ENCODE data around the gene CASP4.

The CASP4 gene

DNA sequence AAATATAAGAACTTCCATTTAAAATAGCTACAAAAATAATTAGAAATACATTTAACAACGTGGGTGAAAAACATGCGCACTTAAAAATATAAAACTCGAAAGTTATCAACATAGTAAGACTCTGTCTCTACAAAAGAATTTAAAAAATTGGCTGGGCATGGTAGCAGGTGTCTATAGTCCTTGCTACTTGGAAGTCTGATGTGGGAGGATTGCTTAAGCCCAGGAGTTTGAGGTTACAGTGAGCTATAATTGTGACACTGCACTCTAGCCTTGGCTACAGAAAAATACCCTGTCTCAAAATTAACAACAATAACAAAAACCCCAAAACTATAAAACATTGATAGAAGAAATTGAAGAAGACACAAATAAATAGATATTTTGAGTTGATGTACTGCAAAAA is 56.3 kb downstream of the CASP4 start:
- H3K36me3 Mint-ChIP-seq (ENCODE audit: low read depth), result no peaks in the 10 kb centered on the region
- H3K9me3 Mint-ChIP-seq, result no peaks in the 10 kb centered on the region
- H3K4me3 Mint-ChIP-seq, result no peak overlapping the region
- no peak for DNase-seq
- no peak overlapping the region for H3K27ac Mint-ChIP-seq
- H3K27me3 Mint-ChIP-seq (ENCODE audit: low read depth, poor library complexity), result peaks cover 4% of the 10 kb centered on the region
- TF ChIP-seq, protein P1, sequence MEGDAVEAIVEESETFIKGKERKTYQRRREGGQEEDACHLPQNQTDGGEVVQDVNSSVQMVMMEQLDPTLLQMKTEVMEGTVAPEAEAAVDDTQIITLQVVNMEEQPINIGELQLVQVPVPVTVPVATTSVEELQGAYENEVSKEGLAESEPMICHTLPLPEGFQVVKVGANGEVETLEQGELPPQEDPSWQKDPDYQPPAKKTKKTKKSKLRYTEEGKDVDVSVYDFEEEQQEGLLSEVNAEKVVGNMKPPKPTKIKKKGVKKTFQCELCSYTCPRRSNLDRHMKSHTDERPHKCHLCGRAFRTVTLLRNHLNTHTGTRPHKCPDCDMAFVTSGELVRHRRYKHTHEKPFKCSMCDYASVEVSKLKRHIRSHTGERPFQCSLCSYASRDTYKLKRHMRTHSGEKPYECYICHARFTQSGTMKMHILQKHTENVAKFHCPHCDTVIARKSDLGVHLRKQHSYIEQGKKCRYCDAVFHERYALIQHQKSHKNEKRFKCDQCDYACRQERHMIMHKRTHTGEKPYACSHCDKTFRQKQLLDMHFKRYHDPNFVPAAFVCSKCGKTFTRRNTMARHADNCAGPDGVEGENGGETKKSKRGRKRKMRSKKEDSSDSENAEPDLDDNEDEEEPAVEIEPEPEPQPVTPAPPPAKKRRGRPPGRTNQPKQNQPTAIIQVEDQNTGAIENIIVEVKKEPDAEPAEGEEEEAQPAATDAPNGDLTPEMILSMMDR (IDR thresholded peaks at IDR 0.05), result no peak
- no peaks in the 10 kb centered on the region for H3K4me1 Mint-ChIP-seq

DNA sequence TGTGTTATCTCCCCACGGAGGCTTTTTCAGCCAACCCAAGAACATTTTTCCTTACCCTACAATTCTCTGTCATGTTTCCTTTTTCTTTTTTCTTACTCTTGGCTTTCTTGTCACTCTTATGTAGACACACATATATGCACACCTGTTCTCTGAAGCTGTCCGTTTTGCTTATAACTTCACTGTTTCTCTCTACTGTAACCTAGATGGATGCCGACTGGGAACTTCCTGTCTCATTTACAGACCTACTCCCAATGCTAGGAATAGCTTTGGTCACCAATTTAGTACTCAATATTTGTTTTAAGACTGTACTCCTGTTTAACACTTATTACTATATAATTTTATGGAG is 60.2 kb downstream of the CASP4 start:
- no peaks in the 10 kb centered on the region for H3K4me1 Mint-ChIP-seq
- no peak overlapping the region for H3K4me3 Mint-ChIP-seq

DNA sequence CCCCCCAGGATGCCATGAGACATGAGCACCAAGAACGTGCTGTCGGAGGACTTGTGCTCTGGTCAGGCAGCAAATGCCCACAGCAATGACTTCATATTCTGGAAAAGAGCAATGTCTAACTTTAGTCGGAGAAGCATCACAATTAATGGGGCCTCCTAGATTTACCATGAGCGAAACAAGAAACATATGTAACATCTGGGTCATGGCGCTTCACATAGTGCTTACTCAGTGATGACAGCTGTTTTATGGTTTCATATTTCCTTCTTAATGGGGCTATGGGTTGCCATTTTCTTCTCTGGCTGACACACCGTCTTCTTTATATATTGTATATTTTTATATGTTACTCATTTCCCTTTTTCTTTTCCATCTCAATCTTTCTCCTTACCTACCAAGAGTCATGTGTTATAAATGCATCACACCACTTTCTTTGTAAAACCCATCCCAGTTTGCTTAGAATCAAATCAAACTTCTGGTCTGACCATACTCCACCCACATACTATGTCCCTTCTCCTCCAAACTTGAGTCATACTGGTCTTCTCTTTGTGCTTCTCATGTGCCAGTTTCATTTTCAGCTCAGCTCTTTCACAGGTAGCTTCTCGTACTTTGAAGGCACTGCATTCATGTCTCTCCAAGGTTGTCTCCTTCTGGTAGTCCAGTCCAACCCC is 60.7 kb downstream of the CASP4 start:
- Mint-ChIP-seq H3K27me3 (ENCODE audit: low read depth, poor library complexity) (no peaks in the 10 kb centered on the region), H3K36me3 (ENCODE audit: low read depth) (no peaks in the 10 kb centered on the region), H3K4me3 (no peak overlapping the region), H3K4me1 (no peaks in the 10 kb centered on the region), H3K27ac (no peak overlapping the region), H3K9me3 (no peaks in the 10 kb centered on the region)
- DNase-seq, result no peak
- TF ChIP-seq, protein P1 (IDR thresholded peaks at IDR 0.05), result no peak

More for the DNA sequence above, 60.2 kb downstream of the CASP4 start:
- no peaks in the 10 kb centered on the region for H3K36me3 Mint-ChIP-seq (ENCODE audit: low read depth)
- TF ChIP-seq, protein P1 (IDR thresholded peaks at IDR 0.05), result no peak
- H3K27me3 Mint-ChIP-seq (ENCODE audit: low read depth, poor library complexity), result no peaks in the 10 kb centered on the region
- no peak for DNase-seq
- H3K9me3 Mint-ChIP-seq, result no peaks in the 10 kb centered on the region
- no peak overlapping the region for H3K27ac Mint-ChIP-seq

DNA sequence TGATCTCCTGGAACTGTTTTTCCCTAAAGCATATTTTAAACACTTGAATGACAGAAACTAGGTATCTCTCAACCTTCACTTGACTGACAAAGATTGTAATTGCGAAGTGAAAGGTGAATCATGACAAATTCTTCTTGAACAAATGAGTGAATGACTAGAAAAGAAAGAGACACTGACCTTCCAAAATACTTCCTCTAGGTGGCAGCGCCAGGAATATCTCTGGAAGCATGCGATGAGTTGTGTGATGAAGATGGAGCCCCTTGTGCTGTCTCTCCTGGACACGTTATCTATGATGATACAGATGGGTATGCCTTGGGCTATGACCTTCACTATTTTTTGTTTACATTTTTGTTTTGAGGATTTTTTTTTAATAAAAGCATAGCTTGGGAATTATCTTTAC is 63.1 kb downstream of the CASP4 start:
- no peaks in the 10 kb centered on the region for H3K4me1 Mint-ChIP-seq
- H3K27me3 Mint-ChIP-seq (ENCODE audit: low read depth, poor library complexity), result no peaks in the 10 kb centered on the region
- no peak for DNase-seq
- no peak overlapping the region for H3K27ac Mint-ChIP-seq
- no peak overlapping the region for H3K4me3 Mint-ChIP-seq
- H3K36me3 Mint-ChIP-seq (ENCODE audit: low read depth), result no peaks in the 10 kb centered on the region
- TF ChIP-seq, protein P1 (IDR thresholded peaks at IDR 0.05), result peak; percentile 15
- no peaks in the 10 kb centered on the region for H3K9me3 Mint-ChIP-seq

DNA sequence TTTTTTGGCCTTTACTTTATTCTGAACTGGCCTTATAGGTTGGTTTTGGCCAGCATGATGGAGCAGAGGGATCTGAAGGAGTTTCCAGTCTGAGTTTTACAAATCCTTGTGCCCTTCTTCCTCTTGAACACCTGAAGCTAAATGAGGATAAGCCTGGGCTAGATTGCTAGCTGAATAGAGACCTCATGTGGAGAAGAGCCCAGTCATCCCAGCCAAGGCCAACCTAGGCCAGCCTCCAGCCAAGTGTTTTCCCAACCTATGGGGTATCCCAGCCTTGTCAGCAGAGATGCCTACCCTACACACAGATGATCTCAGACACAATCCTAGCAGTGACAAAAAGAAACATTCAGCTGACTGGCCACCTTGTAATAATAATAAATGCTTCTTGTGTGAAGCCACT is 69.1 kb downstream of the CASP4 start:
- Mint-ChIP-seq H3K9me3 (no peaks in the 10 kb centered on the region), H3K36me3 (ENCODE audit: low read depth) (no peaks in the 10 kb centered on the region), H3K4me3 (no peak overlapping the region), H3K27ac (no peak overlapping the region), H3K4me1 (peaks cover 10% of the 10 kb centered on the region), H3K27me3 (ENCODE audit: low read depth, poor library complexity) (no peaks in the 10 kb centered on the region)
- DNase-seq, result no peak
- TF ChIP-seq, protein P1 (IDR thresholded peaks at IDR 0.05), result no peak

DNA sequence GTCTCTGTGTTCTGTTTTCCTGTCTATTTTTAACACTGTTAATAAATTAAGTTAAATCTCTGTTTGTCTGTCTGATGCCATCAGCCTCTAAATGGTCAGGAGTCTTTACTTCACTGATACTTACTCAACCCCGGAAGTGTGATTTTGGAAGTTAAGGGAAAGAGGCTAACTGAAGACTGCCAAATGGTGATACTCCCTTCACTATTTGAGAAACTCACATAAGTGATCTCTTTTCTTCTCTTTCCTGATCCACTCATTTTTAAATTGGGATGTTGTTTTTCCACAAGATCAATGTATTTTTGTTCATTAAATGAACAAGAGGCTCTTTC is 69.7 kb downstream of the CASP4 start:
- no peak for DNase-seq
- no peaks in the 10 kb centered on the region for H3K36me3 Mint-ChIP-seq (ENCODE audit: low read depth)
- no peaks in the 10 kb centered on the region for H3K9me3 Mint-ChIP-seq
- H3K27ac Mint-ChIP-seq, result no peak overlapping the region
- no peak overlapping the region for H3K4me3 Mint-ChIP-seq
- TF ChIP-seq, protein P1 (IDR thresholded peaks at IDR 0.05), result no peak
- H3K27me3 Mint-ChIP-seq (ENCODE audit: low read depth, poor library complexity), result no peaks in the 10 kb centered on the region
- H3K4me1 Mint-ChIP-seq, result peaks cover 10% of the 10 kb centered on the region

Data from nephron progenitor cell (in vitro differentiated cells).